HG03442 (cell line): ENCODE measurements around the gene TSPAN32.

Source experiments
- ATAC-seq: cut with Tn5 transposase; IDR thresholded peaks from one replicate; pipeline ENCODE4 v1.9.1; 2021; ENCODE audit warnings: mild to moderate bottlenecking, moderate library complexity; ENCODE audit not compliant: unreplicated experiment

TSPAN32 gene

DNA sequence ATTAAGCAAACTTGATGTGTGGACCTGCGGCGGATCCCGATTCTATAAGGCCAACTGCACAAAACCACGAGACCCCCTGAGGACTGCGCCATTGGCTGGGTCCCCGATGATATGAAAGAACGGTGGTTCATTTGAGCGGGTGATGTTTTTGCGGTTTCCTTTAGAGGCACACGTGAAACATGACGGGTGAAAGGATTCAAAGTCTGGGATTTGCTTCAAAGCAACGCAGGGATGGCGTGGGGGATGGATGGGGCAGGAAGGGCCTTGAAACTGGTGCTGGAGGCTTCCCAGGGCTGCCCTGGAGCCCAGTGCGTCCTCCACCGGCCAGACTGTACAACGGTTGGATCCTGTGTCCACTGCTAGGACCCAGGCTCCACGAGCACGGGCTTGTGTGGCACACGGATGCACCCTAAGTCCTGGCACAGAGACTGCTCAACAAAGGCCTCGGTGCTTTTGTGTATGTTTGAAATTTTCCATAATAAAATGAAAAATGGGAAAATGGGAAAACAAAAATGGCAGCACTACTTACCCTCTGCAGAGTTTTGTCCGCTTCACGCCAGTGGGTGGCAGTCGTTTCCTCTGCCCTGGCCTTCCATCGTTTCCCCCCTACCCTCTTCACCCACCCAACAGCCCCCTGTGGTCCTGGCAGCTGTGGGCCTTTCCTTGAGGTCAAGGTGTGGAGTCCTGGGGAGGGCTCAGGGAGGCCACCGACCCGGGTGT, 35.1 kb upstream of the TSPAN32 start:
- no peak for ATAC-seq

- ATAC-seq: no peak
These were observed 34.4 kb upstream of the TSPAN32 start for GRCh38 chr11:2267306-2267850.

DNA sequence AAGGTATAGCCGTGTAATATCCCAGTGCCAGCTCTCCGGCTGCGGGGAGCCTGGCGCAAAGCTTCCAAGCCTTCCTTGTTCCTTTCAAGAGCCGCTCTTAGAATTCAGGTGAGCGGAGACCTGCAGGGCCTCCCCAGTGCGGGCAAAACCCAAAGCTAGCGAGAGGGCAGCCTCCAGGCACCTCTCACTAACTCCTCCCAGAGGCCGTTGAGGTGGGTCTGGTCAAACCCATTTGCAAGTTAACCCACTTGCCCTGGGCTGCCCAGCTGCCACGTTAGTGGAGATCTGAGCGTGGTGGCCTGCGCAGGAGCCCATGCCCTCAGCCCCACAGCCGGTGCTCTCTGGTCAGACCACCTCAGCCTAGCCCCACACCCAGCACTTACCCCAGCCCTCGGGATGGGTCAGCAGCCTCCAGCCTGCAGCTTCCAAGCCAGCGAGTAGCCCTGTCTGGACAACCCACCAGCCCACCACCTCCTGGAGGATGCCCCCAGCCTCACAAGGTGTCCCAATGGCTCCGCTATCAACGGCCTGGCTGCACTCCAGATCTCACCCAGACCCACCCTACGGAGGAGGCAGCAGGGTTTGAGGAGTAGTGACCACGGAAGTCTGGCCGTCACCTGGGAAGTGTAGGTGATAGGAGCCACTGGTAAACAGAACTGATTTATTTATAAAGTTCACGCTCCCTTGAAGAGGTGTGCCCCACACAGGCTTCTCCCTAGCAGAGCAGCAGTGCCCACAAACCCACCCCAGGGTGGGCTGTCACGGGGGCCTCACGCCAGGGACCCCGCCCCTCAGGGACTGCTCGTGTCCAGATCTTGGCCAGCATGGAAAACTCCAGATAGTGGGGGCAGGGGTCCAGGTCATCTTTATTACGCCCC, 33.7 kb upstream of the TSPAN32 start:
- ATAC-seq: no peak

DNA sequence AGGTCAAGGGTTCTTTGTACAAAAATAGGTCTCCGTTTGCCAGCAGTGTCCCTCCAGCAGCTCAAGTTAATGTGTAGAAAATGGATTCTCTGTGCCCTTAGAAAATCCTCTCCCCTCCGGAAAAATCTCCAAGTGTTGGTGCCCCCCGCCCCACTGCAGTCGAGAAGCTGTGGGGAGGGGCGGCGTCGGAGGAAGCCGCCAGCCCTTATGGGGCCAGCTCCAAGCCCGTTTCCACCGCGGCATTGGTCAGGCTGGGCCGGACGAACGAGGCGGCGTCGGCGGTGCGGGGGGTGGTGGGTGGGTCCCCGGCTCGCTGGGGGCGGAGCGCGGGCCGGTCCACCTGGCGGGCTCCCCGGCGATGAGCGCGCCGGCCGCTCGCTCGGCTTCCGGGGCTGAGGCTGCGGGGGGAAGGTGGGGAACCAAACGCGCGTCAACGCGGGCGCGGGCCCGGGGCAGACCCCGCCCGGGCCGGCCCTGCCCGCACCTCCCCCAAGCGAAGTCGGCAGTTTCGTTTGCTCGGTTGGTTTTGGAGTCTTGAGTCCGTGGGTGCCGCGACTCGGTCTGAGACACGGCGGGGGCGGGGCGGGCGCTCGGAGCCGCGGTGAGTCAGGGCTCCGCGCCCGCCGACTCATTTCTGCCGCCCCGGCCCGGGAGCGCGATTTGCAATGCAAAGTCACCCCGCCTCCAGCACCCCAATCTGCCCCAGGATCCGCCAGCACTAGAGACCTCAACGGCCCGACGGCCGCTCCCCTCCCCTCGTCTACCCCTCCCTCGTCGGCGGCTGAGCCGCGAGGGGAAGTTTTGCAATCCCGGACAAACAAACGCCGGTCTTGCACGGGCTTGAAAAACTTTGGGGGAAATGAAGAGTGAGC, 32.8 kb upstream of the TSPAN32 start:
- no peak for ATAC-seq

DNA sequence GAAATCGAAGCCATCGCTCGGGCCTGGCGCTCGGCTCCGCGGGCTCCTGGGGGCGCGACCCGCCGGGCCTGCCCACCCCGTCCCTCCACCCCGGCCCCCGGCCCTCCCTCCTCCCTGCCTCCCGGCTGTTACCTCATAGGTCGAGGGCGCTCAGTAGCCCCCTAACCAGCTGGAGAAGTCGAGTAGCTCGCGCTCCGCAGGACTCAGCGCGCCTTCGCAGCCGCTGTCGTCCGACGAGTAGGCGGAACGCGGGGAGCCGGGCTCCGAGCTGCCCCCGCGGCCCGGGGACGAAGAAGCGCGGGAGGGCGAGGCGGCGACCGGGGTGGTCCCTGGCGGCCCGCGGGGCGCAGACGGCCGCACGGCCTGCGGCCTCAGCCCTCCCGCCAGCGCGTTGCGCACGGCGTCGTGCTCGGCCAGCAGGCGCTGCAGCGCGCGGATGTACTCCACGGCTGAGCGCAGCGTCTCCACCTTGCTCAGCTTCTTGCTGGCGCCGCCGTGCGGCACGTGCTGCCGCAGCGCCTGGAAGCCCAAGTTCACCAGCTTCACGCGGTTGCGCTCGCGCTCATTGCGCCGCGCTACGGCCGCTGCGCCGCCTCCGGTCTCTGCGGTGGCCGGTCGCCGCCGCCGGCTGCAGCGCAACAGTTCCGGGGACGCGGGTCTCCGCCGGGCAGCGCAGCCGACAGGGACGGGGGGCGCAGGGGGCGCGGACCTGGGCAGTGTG, 32.1 kb upstream of the TSPAN32 start:
- ATAC-seq: no peak

DNA sequence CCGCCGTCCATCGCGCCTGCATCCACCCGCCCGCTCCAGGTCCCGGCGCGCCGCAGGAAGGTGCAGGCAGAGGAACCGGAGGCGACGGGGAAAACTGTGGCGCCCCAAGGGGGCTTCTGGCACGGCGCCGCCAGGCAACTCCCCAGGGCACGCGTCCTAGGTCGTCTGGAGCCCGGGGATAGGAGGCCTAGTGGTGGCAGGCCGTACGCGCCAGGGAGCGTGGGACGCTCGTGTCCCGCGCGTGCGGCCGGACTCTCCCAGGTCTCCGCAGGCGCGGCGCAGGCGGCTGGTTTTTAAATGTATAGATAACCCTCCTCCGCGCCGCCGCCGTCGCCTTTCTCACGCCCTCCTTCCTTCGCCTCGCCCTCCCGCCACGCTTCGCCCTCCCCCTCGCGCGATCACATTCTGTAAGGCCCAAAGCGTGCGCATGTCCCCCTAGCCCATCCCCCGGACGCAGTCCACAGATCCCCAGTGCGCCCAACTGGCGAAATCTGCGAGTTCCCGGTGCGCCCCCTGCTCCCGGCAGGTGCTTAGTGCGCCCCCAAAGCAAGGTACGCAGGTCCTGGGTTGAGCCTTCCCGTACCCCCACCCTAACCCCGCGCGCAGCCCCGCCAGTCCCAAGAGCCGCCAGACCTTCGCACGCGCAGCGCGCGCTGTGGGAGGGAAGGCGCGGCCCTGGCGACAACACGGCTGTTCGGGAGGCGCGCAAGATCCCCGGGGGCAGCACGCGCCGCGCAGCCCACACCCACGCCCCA, 31.3 kb upstream of the TSPAN32 start, which contains the start of gene ASCL2:
Gene ASCL2 (minus strand): TSS at position 267 of the 755 bp plus-strand sequence. CDS start 256 bp downstream, at position 11.
- ATAC-seq: no peak

GRCh38 chr11:2271077-2271326, 30.8 kb upstream of the TSPAN32 start:
- no peak for ATAC-seq

DNA sequence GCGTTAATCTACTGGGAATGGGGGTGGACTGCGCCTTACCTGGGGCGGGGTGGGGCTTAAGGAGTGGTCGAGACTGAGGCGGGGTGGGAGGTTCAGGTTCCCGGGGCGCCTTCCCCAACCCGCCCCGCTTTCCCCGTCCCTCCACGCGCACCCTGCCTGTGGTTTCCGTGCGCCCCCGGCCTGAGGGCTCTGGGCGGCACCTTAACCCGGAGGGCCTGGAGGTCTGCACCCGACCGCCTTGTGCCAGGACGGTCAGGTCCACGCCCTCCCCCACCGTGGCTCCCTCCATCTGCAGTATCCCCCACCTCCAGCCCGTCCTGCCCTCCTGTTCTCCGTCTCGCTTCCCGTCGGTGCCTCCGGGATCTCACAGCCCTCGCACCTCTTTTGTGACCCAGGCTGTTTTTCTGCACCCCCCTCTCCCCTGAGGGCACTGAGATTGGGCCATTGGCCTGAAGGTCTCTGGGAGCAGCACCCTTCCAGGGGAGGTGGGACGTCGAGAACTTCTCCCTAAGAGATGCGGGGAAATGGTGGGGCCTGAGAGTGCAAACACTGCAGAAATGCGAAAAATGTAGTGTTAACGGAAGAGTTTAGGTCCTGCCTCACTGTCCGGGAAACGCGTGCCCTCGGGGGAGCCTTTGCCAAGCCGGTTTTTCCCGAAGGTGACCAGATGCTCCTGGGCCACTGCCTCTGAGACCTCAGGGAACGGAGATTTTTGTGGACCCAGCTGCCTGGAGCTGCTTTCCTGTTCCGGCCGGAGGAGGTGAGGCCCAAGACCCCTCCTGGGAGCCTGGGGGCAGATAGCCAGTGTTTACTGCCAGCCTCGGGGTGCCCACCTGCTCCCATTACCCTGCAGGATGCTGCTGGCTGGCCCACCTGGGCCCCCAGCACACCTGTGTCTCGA, 30.2 kb upstream of the TSPAN32 start:
- ATAC-seq: no peak

DNA sequence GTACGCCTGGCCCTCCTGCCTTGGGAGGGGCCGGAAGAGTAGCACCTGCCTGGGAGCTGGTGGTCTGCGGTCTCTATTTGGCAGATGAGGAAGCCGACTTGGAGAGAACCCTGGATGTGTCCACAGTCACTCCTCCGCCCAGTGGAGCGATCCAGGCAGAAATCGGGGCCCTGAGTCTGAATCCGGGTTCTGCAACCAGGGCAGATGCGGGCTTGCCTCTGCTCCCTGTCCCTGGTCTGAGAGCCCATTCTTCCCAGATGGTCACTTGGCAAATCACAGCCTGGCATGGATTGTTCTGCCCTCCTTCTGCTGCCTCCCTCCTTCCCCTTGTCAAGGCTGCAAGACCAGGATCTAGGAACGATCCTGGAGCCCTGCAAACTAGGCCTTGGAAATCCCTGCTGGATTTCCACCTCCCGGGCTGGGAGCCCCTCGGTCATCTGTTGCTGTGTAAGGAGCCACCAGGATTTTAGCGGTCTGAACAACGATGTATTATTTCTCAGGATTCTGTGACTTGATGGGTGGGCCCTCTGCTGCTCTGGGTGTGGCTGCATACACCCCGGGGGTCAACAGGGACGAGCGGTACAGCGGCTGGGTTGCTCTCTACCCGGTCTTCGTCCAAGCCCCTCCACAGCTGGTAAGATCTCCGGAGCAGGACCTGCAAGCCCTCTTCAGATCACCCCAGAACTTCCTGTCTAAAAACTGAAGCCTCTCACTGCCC, 29.4 kb upstream of the TSPAN32 start:
- no peak for ATAC-seq

GRCh38 chr11:2272946-2273280, 28.9 kb upstream of the TSPAN32 start:
- ATAC-seq: no peak

DNA sequence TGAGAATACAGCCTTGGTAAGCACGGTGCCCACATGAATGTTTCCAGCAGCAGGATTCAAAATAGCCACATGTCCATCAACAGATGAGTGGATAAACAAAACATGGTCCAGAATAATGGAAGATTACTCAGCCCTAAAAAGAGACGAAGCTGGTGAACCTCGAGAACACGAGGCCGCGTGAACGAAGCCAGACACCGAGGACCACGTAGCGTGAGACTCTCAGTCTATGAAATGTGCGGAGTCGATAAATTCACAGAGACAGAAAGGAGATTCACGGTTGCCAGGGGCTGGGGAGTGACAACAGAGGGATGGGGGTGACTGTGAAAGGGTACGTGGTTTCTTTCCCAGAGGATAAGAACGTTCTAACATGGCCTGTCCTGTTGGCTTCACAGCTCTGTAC, 28.5 kb upstream of the TSPAN32 start:
- ATAC-seq: no peak

DNA sequence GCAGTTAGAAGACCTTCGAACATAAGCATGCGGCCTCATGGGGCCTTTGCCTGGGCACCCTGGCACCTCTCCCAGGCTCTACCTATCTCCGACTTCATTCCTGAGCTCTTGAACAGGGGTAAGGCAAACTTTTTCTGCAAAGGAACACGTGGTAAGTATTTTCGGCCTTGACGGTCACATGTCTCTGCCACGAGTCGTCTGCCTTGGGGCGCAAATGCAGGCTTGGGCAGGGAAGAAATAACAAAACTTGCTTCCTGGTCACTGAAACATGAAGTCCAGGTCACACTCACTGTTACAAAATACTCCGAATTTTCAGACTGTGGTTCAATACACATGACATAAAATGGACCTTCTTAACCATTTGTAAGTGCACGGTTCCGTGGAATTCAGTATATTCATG, 28.0 kb upstream of the TSPAN32 start:
- ATAC-seq: no peak

- no peak for ATAC-seq
These were observed 26.2 kb upstream of the TSPAN32 start for GRCh38 chr11:2275334-2276279.

GRCh38 chr11:2276280-2277007, 25.4 kb upstream of the TSPAN32 start:
- no peak for ATAC-seq

DNA sequence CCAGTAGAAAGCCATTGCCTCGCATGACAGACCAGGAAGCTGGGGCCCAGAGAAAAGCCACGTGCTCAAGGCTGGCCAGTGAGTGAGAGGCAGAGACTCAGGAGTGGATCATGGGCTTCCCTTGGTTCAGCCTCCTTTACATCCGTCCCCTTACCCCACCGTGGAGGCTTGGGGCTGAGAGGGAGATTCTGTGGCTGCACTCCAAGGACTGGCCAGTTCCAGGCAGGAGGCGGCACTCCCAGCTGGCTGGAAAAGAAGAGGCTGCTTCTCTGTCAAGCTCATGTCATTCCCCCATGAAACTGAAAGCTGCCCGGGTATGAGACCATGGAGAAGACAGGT, 24.8 kb upstream of the TSPAN32 start:
- ATAC-seq: no peak

- no peak for ATAC-seq
These were observed 23.8 kb upstream of the TSPAN32 start for GRCh38 chr11:2277933-2278523.
